IPS-18a (cell line): ENCODE results near the gene ENPP1.

Experiments used
- H3K27ac ChIP-seq: one replicate; pipeline ENCODE4 v1.5.1; 2013; ENCODE audit warnings: low read length
- H3K27me3 ChIP-seq: one replicate; pipeline ENCODE4 v1.6.1; 2013; ENCODE audit warnings: mild to moderate bottlenecking, low read length; ENCODE audit not compliant: control insufficient read depth, insufficient read depth
- H3K36me3 ChIP-seq: one replicate; pipeline ENCODE4 v1.6.1; 2013; ENCODE audit warnings: low read depth, low read length; ENCODE audit not compliant: control insufficient read depth
- H3K4me1 ChIP-seq: one replicate; pipeline ENCODE4 v1.6.1; 2013; ENCODE audit warnings: low read depth, low read length; ENCODE audit not compliant: control insufficient read depth
- H3K4me3 ChIP-seq: one replicate; pipeline ENCODE4 v1.5.1; 2013; ENCODE audit warnings: low read length
- H3K9ac ChIP-seq: one replicate; pipeline ENCODE4 v1.6.1; 2013; ENCODE audit warnings: mild to moderate bottlenecking, low read length, moderate library complexity
- H3K9me3 ChIP-seq: one replicate; pipeline ENCODE4 v1.6.1; 2013; ENCODE audit warnings: low read depth, low read length; ENCODE audit not compliant: control insufficient read depth

ENPP1 gene

DNA sequence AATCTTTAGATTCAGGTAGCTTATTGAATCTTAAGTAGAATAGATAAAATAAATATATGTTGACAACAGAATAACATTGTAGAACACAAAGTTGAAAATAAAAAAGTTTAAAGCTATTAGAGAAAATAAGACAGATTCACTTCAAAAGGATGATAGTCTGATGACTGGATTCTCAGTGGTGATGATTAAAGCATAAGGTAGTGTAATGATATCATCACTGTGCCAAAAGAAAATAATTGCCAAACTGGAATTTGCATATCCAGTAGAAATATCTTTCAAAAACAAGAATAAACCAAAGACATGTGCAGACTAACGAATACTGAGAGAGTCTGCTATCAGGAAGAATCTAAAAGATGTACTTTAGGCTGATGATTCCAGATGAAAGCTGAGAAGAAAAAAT is 30.2 kb downstream of the ENPP1 start:
- Histone ChIP-seq H3K9me3 (no peaks in the 10 kb centered on the region), H3K36me3 (no peaks in the 10 kb centered on the region), H3K27me3 (no peaks in the 10 kb centered on the region), H3K9ac (no peak overlapping the region), H3K4me1 (no peaks in the 10 kb centered on the region), H3K27ac (no peak overlapping the region), H3K4me3 (no peak overlapping the region)

DNA sequence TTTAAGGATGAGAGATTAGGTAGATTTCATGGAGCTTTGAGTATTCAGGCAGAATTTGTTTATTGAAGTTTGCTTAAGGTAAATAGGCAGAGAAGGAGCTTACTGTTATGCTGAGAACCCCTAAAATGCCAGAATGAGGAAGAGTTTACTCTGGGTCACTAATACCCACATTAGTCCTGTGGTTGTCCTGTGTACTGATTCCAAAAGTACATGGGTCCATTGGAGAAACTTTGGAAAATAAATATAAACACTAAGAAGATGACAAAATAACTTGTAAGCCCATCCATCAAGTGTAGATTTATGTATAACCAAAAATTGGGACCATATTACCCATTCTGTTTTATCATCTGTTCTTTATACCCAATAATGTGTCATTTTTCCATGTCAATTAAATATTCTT is 31.6 kb downstream of the ENPP1 start:
- Histone ChIP-seq H3K9me3 (no peaks in the 10 kb centered on the region), H3K4me3 (no peak overlapping the region), H3K27ac (no peak overlapping the region), H3K9ac (no peak overlapping the region), H3K27me3 (no peaks in the 10 kb centered on the region), H3K4me1 (no peaks in the 10 kb centered on the region), H3K36me3 (no peaks in the 10 kb centered on the region)

GRCh38 chr6:131840441-131840840 is 32.6 kb downstream of the ENPP1 start:
- H3K4me1 ChIP-seq: no peaks in the 10 kb centered on the region
- no peaks in the 10 kb centered on the region for H3K27me3 ChIP-seq
- H3K4me3 ChIP-seq: no peak overlapping the region
- H3K9ac ChIP-seq: no peak overlapping the region
- no peak overlapping the region for H3K27ac ChIP-seq
- no peaks in the 10 kb centered on the region for H3K36me3 ChIP-seq
- no peaks in the 10 kb centered on the region for H3K9me3 ChIP-seq

- no peak overlapping the region for H3K9ac ChIP-seq
- no peaks in the 10 kb centered on the region for H3K9me3 ChIP-seq
- no peaks in the 10 kb centered on the region for H3K27me3 ChIP-seq
- no peaks in the 10 kb centered on the region for H3K4me1 ChIP-seq
- no peaks in the 10 kb centered on the region for H3K36me3 ChIP-seq
- H3K4me3 ChIP-seq: no peak overlapping the region
- H3K27ac ChIP-seq: no peak overlapping the region
These were observed 33.2 kb downstream of the ENPP1 start for GRCh38 chr6:131840936-131841583.

DNA sequence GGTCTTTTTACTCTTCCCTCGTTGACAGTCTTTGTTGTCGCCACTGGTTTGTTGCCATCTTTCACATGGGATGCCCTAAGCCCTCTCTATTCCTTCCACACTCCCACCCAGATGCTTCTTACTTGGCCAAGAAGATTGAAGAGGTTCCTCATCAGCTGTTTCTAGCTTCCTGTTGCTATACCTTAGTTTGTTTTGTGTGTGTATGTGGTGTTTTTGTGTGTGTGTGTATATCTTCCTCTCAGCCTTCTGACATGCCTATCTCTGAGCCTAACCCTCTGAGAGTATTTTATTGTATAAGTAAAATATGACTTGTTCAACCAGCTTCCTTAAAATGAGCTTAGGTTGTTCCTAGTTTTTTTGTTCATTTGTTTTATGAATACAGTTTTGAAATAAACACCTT is 35.9 kb downstream of the ENPP1 start:
- no peaks in the 10 kb centered on the region for H3K36me3 ChIP-seq
- no peak overlapping the region for H3K9ac ChIP-seq
- no peaks in the 10 kb centered on the region for H3K9me3 ChIP-seq
- no peaks in the 10 kb centered on the region for H3K27me3 ChIP-seq
- no peak overlapping the region for H3K27ac ChIP-seq
- H3K4me3 ChIP-seq: no peak overlapping the region
- H3K4me1 ChIP-seq: no peaks in the 10 kb centered on the region

DNA sequence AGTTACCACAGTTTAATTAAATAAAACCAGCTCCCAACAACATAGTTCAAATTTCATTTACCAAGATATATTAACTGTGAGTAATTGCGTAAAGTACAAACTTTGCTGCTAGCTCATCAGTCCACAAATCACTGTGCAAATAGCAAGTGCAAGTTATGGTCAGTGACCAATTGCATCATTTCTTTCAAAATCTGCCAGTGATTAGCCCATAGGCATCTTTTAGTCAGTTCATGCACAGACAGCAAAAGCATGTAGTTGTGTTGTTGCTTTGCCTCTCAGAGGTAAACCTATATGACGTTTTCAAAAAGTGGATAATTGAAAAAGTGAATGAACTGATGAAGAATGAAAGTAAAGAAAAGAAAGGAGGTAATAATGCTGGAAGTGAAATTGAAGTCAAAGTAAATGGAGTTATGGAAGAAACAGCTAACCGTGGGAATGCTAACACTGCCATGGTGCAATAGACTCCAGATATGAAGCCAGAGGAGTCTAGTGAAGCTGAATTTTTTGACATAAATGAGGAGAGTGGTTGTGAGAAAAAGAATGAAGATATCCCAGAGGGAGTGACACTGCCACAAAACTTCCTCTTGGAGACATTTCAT is 36.5 kb downstream of the ENPP1 start:
- Histone ChIP-seq H3K9me3 (no peaks in the 10 kb centered on the region), H3K27ac (no peak overlapping the region)

GRCh38 chr6:131846023-131846663 is 38.3 kb downstream of the ENPP1 start:
- Histone ChIP-seq H3K36me3 (no peaks in the 10 kb centered on the region), H3K9me3 (no peaks in the 10 kb centered on the region), H3K9ac (no peak overlapping the region), H3K27me3 (no peaks in the 10 kb centered on the region), H3K4me1 (no peaks in the 10 kb centered on the region), H3K4me3 (no peak overlapping the region), H3K27ac (no peak overlapping the region)

More for the DNA sequence above, 36.5 kb downstream of the ENPP1 start:
- Histone ChIP-seq H3K27me3 (no peaks in the 10 kb centered on the region), H3K9ac (no peak overlapping the region), H3K4me3 (no peak overlapping the region), H3K36me3 (no peaks in the 10 kb centered on the region), H3K4me1 (no peaks in the 10 kb centered on the region)

DNA sequence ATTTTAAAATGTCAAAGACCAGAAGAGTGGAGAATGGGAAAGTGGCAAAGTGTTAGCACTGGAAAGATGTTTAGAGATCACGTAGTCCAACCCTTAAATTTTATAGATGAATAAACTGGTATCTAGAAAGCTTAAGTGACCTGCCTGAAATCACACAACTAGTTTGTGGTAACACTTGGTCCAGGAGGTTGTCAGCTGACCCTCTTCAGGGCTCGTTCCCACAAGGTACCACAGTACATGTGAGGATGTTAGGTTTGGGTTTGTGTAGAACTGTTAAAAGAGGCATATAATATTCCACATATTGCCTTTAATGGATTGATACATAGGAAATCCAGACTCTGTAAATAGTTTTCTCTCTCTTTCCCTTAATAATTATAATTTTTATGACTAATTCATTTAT is 39.1 kb downstream of the ENPP1 start:
- Histone ChIP-seq H3K4me3 (no peak overlapping the region), H3K27me3 (no peaks in the 10 kb centered on the region)

GRCh38 chr6:131849799-131850198 is 42.0 kb downstream of the ENPP1 start:
- no peak overlapping the region for H3K4me3 ChIP-seq
- H3K4me1 ChIP-seq: no peaks in the 10 kb centered on the region
- peaks cover under 1% of the 10 kb centered on the region for H3K36me3 ChIP-seq
- H3K27ac ChIP-seq: no peak overlapping the region
- H3K9me3 ChIP-seq: no peaks in the 10 kb centered on the region
- H3K27me3 ChIP-seq: no peaks in the 10 kb centered on the region
- H3K9ac ChIP-seq: no peak overlapping the region

More for the DNA sequence above, 39.1 kb downstream of the ENPP1 start:
- H3K9ac ChIP-seq: no peak overlapping the region
- no peak overlapping the region for H3K27ac ChIP-seq
- no peaks in the 10 kb centered on the region for H3K36me3 ChIP-seq
- no peaks in the 10 kb centered on the region for H3K9me3 ChIP-seq
- no peaks in the 10 kb centered on the region for H3K4me1 ChIP-seq

- Histone ChIP-seq H3K36me3 (peaks cover 7% of the 10 kb centered on the region), H3K9me3 (no peaks in the 10 kb centered on the region), H3K4me3 (no peak overlapping the region), H3K4me1 (no peaks in the 10 kb centered on the region), H3K9ac (no peak overlapping the region), H3K27me3 (no peaks in the 10 kb centered on the region), H3K27ac (no peak overlapping the region)
These were observed 43.4 kb downstream of the ENPP1 start for GRCh38 chr6:131851049-131851769.

DNA sequence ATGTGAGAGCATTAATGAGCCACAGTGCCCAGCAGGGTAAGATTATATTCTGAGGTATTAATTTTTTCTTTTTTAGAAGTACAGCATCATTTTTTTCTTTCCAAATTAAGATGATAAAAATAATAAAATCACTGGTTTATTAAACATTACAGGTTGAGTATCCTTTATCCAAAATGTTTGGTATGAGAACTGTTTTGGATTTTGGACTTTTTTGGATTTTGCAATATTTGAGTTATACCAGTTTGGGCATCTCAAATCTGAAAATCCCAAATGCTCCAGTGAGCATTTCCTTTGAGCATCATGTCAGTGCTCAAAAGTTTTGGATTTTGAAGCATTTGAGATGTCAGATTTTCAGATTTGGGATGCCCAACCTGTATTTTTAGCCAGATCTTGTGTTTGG is 44.4 kb downstream of the ENPP1 start:
- Histone ChIP-seq H3K4me3 (no peak overlapping the region), H3K27ac (no peak overlapping the region), H3K27me3 (no peaks in the 10 kb centered on the region), H3K4me1 (no peaks in the 10 kb centered on the region), H3K36me3 (peaks cover 7% of the 10 kb centered on the region), H3K9ac (no peak overlapping the region), H3K9me3 (no peaks in the 10 kb centered on the region)
